Neural cell (in vitro differentiated cells): Measurements from ENCODE around the gene CAPN7.

ENCODE experiments used
- CTCF ChIP-seq: fragments of 450-650 bp; IDR thresholded peaks from 2 replicates; pipeline ENCODE4 v1.5.1; 2014; ENCODE audit warnings: antibody characterized with exemption, mild to moderate bottlenecking, moderate library complexity; ENCODE audit not compliant: poor library complexity, severe bottlenecking
- EP300 ChIP-seq: fragments of 450-650 bp; conservative IDR thresholded peaks from 2 replicates; pipeline ENCODE4 v1.6.1; 2014; ENCODE audit warnings: antibody characterized with exemption, mild to moderate bottlenecking, moderate library complexity; ENCODE audit not compliant: poor library complexity, severe bottlenecking
- EZH2 ChIP-seq: fragments of 200-600, 300-800 bp; shearing (Covaris generic), sonication (generic); IDR thresholded peaks from 2 replicates; pipeline ENCODE4 v1.6.1; 2014; ENCODE audit warnings: antibody characterized with exemption, low read length, borderline replicate concordance, mild to moderate bottlenecking; ENCODE audit not compliant: insufficient read depth, poor library complexity, severe bottlenecking

- TF ChIP-seq CTCF (no peak), EZH2 (no peak), EP300 (no peak)
Measured at GRCh38 chr3:15198686-15199085, 7.4 kb upstream of the CAPN7 start.
